GM10266 (cell line): ENCODE results near the gene BNIPL.

Experiments used
- DNase-seq: peaks from one replicate; pipeline ENCODE4 v3.0.0; 2012; ENCODE audit errors: extremely low spot score
- TF ChIP-seq, protein P1 (sequence below): IDR thresholded peaks from 2 replicates; pipeline ENCODE4 v1.5.1; 2012; ENCODE audit warnings: mild to moderate bottlenecking, low read depth; ENCODE audit not compliant: control insufficient read depth, insufficient read depth; ENCODE audit errors: missing control alignments

BNIPL gene

GRCh38 chr1:151009674-151010345 is 26.6 kb upstream of the BNIPL start:
- TF ChIP-seq, protein P1, sequence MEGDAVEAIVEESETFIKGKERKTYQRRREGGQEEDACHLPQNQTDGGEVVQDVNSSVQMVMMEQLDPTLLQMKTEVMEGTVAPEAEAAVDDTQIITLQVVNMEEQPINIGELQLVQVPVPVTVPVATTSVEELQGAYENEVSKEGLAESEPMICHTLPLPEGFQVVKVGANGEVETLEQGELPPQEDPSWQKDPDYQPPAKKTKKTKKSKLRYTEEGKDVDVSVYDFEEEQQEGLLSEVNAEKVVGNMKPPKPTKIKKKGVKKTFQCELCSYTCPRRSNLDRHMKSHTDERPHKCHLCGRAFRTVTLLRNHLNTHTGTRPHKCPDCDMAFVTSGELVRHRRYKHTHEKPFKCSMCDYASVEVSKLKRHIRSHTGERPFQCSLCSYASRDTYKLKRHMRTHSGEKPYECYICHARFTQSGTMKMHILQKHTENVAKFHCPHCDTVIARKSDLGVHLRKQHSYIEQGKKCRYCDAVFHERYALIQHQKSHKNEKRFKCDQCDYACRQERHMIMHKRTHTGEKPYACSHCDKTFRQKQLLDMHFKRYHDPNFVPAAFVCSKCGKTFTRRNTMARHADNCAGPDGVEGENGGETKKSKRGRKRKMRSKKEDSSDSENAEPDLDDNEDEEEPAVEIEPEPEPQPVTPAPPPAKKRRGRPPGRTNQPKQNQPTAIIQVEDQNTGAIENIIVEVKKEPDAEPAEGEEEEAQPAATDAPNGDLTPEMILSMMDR = no peak
- no peak for DNase-seq

DNA sequence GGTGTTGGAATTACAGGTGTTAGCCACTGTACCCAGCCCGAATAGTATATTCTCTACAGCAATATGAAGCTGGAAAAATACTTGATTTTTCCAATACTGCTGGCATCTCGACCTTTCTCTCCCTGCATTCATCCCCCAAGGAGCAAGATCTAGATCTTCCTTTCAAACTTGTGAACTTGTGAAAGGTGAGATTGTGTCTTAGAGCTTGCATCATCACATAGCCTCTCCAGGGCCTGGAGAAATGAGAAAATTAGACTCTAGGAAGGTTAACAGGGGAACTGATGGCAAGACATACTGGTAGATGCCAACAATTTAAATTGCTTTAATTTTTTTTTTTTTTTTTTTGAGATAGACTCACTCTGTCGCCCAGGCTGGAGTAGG is 26.1 kb upstream of the BNIPL start:
- TF ChIP-seq, protein P1 = no peak
- no peak for DNase-seq

DNA sequence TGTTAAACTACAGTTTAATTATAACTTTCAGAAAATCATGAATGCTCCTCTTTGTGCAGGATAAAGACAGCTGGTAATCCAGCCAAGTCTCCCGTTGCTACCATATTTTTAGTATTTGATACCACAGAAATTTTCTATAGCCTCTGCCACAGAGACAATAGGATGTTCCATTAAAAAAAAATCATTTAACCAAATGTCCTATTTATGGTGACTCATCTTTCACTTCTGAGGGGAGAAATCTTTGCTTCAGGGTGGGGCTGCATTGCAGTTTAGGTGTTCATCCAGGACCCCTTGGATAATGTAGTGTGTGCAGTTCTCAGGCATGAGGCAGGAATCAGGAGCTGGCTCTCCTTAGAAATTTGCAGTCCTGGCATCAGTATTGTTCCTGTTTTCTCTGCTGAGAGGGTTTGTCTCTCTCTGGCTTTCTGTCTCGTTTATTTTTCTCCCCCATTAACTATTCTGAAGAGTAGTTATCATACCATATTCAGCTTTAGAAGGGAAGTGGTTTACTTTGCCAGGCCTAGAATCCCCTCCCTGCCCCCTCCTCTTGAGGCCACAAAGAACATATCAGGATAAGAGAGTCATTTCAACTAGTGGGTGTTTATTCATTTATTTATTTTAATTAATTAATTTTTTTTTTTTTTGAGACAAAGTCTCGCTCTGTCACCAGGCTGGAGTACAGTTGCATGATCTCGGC is 25.1 kb upstream of the BNIPL start:
- TF ChIP-seq, protein P1 = no peak
- DNase-seq = no peak

GRCh38 chr1:151012684-151013471 is 23.5 kb upstream of the BNIPL start:
- no peak for DNase-seq

DNA sequence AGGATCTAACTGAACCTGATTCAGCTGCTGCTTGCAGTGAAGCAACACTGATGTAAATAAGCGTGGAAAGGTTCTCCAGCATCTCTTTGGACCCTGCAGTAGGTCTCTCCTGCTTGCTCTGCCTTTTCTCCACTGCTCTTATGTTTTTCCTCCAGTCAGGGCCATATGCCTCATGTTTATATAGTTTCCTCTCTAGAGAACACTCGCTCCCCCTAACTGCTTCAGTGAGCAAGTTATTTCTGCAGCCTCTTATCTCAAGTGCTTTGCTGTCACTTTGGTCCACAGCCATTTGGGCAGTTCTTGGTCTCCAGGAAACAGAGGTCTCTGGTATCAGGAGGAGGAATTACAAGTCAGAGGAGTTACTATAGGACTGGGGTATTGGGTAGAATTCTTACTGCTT is 22.9 kb upstream of the BNIPL start:
- TF ChIP-seq, protein P1 = no peak
- DNase-seq = no peak

More at GRCh38 chr1:151012684-151013471, 23.5 kb upstream of the BNIPL start:
- TF ChIP-seq, protein P1 = no peak

GRCh38 chr1:151024540-151025146 is 11.7 kb upstream of the BNIPL start:
- DNase-seq = peak; percentile 77
- TF ChIP-seq, protein P1 = peak; percentile 85
